ENCODE data around the gene FASN.

GRCh38 chr17:82041144-82041814, 56.8 kb downstream of the FASN start:
- no peak for TF ChIP-seq EZH2phosphoT487 (IDR thresholded peaks at IDR 0.05; ENCODE audit: low read depth)
- TF ChIP-seq, protein P1, sequence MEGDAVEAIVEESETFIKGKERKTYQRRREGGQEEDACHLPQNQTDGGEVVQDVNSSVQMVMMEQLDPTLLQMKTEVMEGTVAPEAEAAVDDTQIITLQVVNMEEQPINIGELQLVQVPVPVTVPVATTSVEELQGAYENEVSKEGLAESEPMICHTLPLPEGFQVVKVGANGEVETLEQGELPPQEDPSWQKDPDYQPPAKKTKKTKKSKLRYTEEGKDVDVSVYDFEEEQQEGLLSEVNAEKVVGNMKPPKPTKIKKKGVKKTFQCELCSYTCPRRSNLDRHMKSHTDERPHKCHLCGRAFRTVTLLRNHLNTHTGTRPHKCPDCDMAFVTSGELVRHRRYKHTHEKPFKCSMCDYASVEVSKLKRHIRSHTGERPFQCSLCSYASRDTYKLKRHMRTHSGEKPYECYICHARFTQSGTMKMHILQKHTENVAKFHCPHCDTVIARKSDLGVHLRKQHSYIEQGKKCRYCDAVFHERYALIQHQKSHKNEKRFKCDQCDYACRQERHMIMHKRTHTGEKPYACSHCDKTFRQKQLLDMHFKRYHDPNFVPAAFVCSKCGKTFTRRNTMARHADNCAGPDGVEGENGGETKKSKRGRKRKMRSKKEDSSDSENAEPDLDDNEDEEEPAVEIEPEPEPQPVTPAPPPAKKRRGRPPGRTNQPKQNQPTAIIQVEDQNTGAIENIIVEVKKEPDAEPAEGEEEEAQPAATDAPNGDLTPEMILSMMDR (IDR thresholded peaks at IDR 0.05; ENCODE audit: low read depth, low read length): no peak
